Gastroesophageal sphincter (tissue), 4 donors: Measurements from ENCODE around the gene CYBRD1. TPM values are rescaled to one million over a fixed set of nuclear protein-coding genes. Genes with fewer than 3 reads are reported as not detected.

ENCODE experiments used
- ATAC-seq: fragments of 150-250 bp; one replicate; pipeline ENCODE4 v1.9.1; 2016; ENCODE audit warnings: mild to moderate bottlenecking, moderate library complexity
- H3K27ac ChIP-seq, 4 donors: fragments of 200-600 bp; sonication (generic) in 3 of 4; 1 replicate in 3 of 4; 2 replicates in 1 of 4; pipeline ENCODE4 v1.5.1; 2016 to 2019
- H3K27me3 ChIP-seq: fragments of 200-600 bp; sonication (generic); one replicate; pipeline ENCODE4 v1.5.1; 2019
- H3K36me3 ChIP-seq, 2 donors: fragments of 200-600 bp; sonication (generic); one replicate each; pipeline ENCODE4 v1.5.1; 2019; ENCODE audit warnings: control low read depth in 1 of 2
- H3K4me1 ChIP-seq, 3 donors: fragments of 200-600 bp; sonication (generic); 1 replicate in 2 of 3; 2 replicates in 1 of 3; pipeline ENCODE4 v1.5.1; 2016 to 2019; ENCODE audit warnings: control low read depth in 2 of 3
- H3K4me3 ChIP-seq, 2 donors: fragments of 200-600 bp; sonication (generic); one replicate each; pipeline ENCODE4 v1.5.1; 2019; ENCODE audit warnings: mild to moderate bottlenecking in 1 of 2, moderate library complexity in 1 of 2
- H3K9me3 ChIP-seq, 3 donors: fragments of 200-600 bp; sonication (generic); one replicate each; pipeline ENCODE4 v1.5.1; 2017 to 2019; ENCODE audit warnings: control low read depth in 2 of 3
- POLR2A ChIP-seq, 2 donors: fragments of 450-650 bp; IDR thresholded peaks; one replicate each; pipeline ENCODE4 v1.6.1; 2017; ENCODE audit warnings: antibody characterized with exemption in 2 of 2, mild to moderate bottlenecking in 2 of 2, moderate library complexity in 1 of 2
- whole genome bisulfite sequencing, 2 donors: methylation state at CpG; one replicate each; pipeline ENCODE4 v1.1.5; 2018; ENCODE audit warnings: low coverage in 1 of 2; 5-methylcytosine and 5-hydroxymethylcytosine counted together
- small RNA-seq, 4 donors: library from RNA; depleted of rRNA; stranded (forward); fragments of <200 nt; gene quantifications; one replicate each; pipeline ENCODE3, GENCODE V24; 2016
- total RNA-seq, 4 donors: library from RNA; depleted of rRNA; stranded (reverse); fragments of >200 nt; gene quantifications; one replicate each; pipeline ENCODE4 v1.1.0, GENCODE V29; 2016

Gene CYBRD1
- total RNA-seq, 4 donors from 2014 or later = 168 to 365 (median 242) TPM

DNA sequence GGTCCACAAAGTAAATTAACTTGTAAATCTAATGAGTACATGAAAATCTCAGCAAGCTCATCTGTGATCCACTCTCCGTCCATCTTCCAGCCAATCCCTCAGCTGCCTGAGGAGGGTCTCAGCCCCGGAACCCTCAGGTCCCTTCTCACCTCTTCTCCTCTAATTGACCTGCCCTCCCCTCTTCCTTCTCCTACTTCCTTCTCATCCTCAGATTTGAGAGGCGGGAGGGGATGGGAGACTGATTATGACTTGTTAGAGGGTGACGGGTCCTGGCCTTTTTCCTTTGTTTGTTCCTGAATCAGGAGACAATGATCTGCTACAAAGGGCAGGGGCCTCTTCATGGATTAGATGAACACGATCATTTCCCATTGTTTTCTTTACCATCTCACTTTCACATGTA is 80.1 kb downstream of the CYBRD1 start:
- no peak for ATAC-seq
- no peak for TF ChIP-seq POLR2A (IDR thresholded peaks at IDR 0.05)

More for the DNA sequence above, 80.1 kb downstream of the CYBRD1 start:
- no peaks in the 10 kb centered on the region for H3K9me3 ChIP-seq
- H3K27me3 ChIP-seq = peaks cover 22% of the 10 kb centered on the region
- no peak overlapping the region for H3K4me3 ChIP-seq
- no peaks in the 10 kb centered on the region for H3K36me3 ChIP-seq
- 63 to 72% methylated on average over 3 to 5 of the region's 5 CpGs for WGBS, 2 donors
- no peak overlapping the region for H3K27ac ChIP-seq
- no peaks in the 10 kb centered on the region for H3K4me1 ChIP-seq

Small RNA genes lying within 50 kb of the gene (small RNA-seq; reads per million reads assigned to genes)
- gene AC007969.2 (0 reads per million in 4 donors), gene RPL21P38 (0 reads per million in 4 donors)

Other genes with a start within 250 kb of the CYBRD1 start
- gene METTL8, start 88.5 kb upstream of the CYBRD1 start, total RNA-seq = 10 to 100 TPM; 28.6 to 44.0 (median 37.3) TPM
- 10 to 100 TPM; 14.2 to 21.4 (median 18.6) TPM for gene DCAF17, start 88.2 kb upstream of the CYBRD1 start, total RNA-seq
- gene DYNC1I2, start 165.0 kb downstream of the CYBRD1 start, total RNA-seq = 100 to 1,000 TPM; 117 to 147 (median 131) TPM